ENCODE measurements around the gene TNIK. TPM values are rescaled to one million over a fixed set of nuclear protein-coding genes. Genes with fewer than 3 reads are reported as not detected.

TNIK gene
- total RNA-seq, 1 donor from 2014 or later, result 15.5 TPM

- TF ChIP-seq CTCF (IDR thresholded peaks at IDR 0.05), result no peak
- Mint-ChIP-seq H3K36me3 (ENCODE audit: unreplicated experiment) (peaks cover 20% of the 10 kb centered on the region), H3K27ac (ENCODE audit: unreplicated experiment) (no peak overlapping the region), H3K27me3 (ENCODE audit: unreplicated experiment) (no peaks in the 10 kb centered on the region), H3K4me1 (ENCODE audit: unreplicated experiment) (peaks cover 7% of the 10 kb centered on the region), H3K9me3 (ENCODE audit: unreplicated experiment) (no peaks in the 10 kb centered on the region), H3K4me3 (ENCODE audit: unreplicated experiment) (no peak overlapping the region)
- DNase-seq (ENCODE audit: extremely low spot score, unreplicated experiment), result no peak
These were observed 291.7 kb downstream of the TNIK start for GRCh38 chr3:171168551-171168950.

- TF ChIP-seq CTCF (IDR thresholded peaks at IDR 0.05), result peak; percentile 47
- peaks cover 7% of the 10 kb centered on the region for H3K4me1 Mint-ChIP-seq (ENCODE audit: unreplicated experiment)
- H3K36me3 Mint-ChIP-seq (ENCODE audit: unreplicated experiment), result peaks cover 21% of the 10 kb centered on the region
- H3K4me3 Mint-ChIP-seq (ENCODE audit: unreplicated experiment), result no peak overlapping the region
- no peak overlapping the region for H3K27ac Mint-ChIP-seq (ENCODE audit: unreplicated experiment)
- H3K27me3 Mint-ChIP-seq (ENCODE audit: unreplicated experiment), result no peaks in the 10 kb centered on the region
- no peak for DNase-seq (ENCODE audit: extremely low spot score, unreplicated experiment)
- peaks cover under 1% of the 10 kb centered on the region for H3K9me3 Mint-ChIP-seq (ENCODE audit: unreplicated experiment)
These were observed 292.1 kb downstream of the TNIK start for GRCh38 chr3:171168086-171168485.

- DNase-seq (ENCODE audit: extremely low spot score, unreplicated experiment), result no peak
- Mint-ChIP-seq H3K36me3 (ENCODE audit: unreplicated experiment) (peaks cover 28% of the 10 kb centered on the region), H3K4me1 (ENCODE audit: unreplicated experiment) (peaks cover 7% of the 10 kb centered on the region), H3K4me3 (ENCODE audit: unreplicated experiment) (no peak overlapping the region), H3K27ac (ENCODE audit: unreplicated experiment) (no peak overlapping the region), H3K9me3 (ENCODE audit: unreplicated experiment) (peaks cover 5% of the 10 kb centered on the region), H3K27me3 (ENCODE audit: unreplicated experiment) (no peaks in the 10 kb centered on the region)
- TF ChIP-seq CTCF (IDR thresholded peaks at IDR 0.05), result no peak
These were observed 294.2 kb downstream of the TNIK start for GRCh38 chr3:171165983-171166382.

- Mint-ChIP-seq H3K27me3 (ENCODE audit: unreplicated experiment) (no peaks in the 10 kb centered on the region), H3K4me3 (ENCODE audit: unreplicated experiment) (no peak overlapping the region), H3K4me1 (ENCODE audit: unreplicated experiment) (peaks cover 7% of the 10 kb centered on the region), H3K9me3 (ENCODE audit: unreplicated experiment) (peaks cover 5% of the 10 kb centered on the region), H3K36me3 (ENCODE audit: unreplicated experiment) (peaks cover 30% of the 10 kb centered on the region), H3K27ac (ENCODE audit: unreplicated experiment) (no peak overlapping the region)
- no peak for TF ChIP-seq CTCF (IDR thresholded peaks at IDR 0.05)
- DNase-seq (ENCODE audit: extremely low spot score, unreplicated experiment), result no peak
These were observed 294.7 kb downstream of the TNIK start for GRCh38 chr3:171165499-171165921.

- no peak overlapping the region for H3K4me3 Mint-ChIP-seq (ENCODE audit: unreplicated experiment)
- no peak overlapping the region for H3K27ac Mint-ChIP-seq (ENCODE audit: unreplicated experiment)
- no peak for DNase-seq (ENCODE audit: extremely low spot score, unreplicated experiment)
- no peak for TF ChIP-seq CTCF (IDR thresholded peaks at IDR 0.05)
- H3K9me3 Mint-ChIP-seq (ENCODE audit: unreplicated experiment), result peaks cover 5% of the 10 kb centered on the region
- peaks cover 7% of the 10 kb centered on the region for H3K4me1 Mint-ChIP-seq (ENCODE audit: unreplicated experiment)
- no peaks in the 10 kb centered on the region for H3K27me3 Mint-ChIP-seq (ENCODE audit: unreplicated experiment)
- peaks cover 39% of the 10 kb centered on the region for H3K36me3 Mint-ChIP-seq (ENCODE audit: unreplicated experiment)
These were observed 296.1 kb downstream of the TNIK start for GRCh38 chr3:171164067-171164465.
